Measurements from ENCODE around the gene PDE10A.

The PDE10A gene

GRCh38 chr6:165677091-165677490, 14.1 kb upstream of the PDE10A start:
- DNase-seq: no peak

- DNase-seq: no peak
Measured at GRCh38 chr6:165676435-165677068, 13.5 kb upstream of the PDE10A start.

- no peak for DNase-seq
Measured at GRCh38 chr6:165675120-165675519, 12.1 kb upstream of the PDE10A start.

- no peak for DNase-seq
Measured at GRCh38 chr6:165674155-165675029, 11.4 kb upstream of the PDE10A start.

GRCh38 chr6:165671222-165671768, 8.3 kb upstream of the PDE10A start:
- no peak for DNase-seq

- no peak for DNase-seq
Measured at GRCh38 chr6:165668951-165669350, 5.9 kb upstream of the PDE10A start.

- no peak for DNase-seq
Measured at GRCh38 chr6:165665384-165665672, 2.3 kb upstream of the PDE10A start.

GRCh38 chr6:165664559-165665383, 1.7 kb upstream of the PDE10A start:
- no peak for DNase-seq

GRCh38 chr6:165663736-165664558, 906 bp upstream of the PDE10A start:
- no peak for DNase-seq

- DNase-seq: no peak
Measured at GRCh38 chr6:165663377-165663735, 315 bp upstream of the PDE10A start.

- no peak for DNase-seq
Measured at GRCh38 chr6:165662041-165662748, 846 bp downstream of the PDE10A start.

- DNase-seq: no peak
Measured at GRCh38 chr6:165661664-165662025, 1.4 kb downstream of the PDE10A start.

GRCh38 chr6:165660857-165661663, 2.0 kb downstream of the PDE10A start:
- DNase-seq: no peak

- no peak for DNase-seq
Measured at GRCh38 chr6:165659945-165660856, 2.8 kb downstream of the PDE10A start.

- DNase-seq: no peak
Measured at GRCh38 chr6:165658395-165659058, 4.5 kb downstream of the PDE10A start.

- DNase-seq: no peak
Measured at GRCh38 chr6:165657325-165657680, 5.7 kb downstream of the PDE10A start.

GRCh38 chr6:165656581-165657324, 6.3 kb downstream of the PDE10A start:
- DNase-seq: no peak

- no peak for DNase-seq
Measured at GRCh38 chr6:165655191-165655590, 7.8 kb downstream of the PDE10A start.

GRCh38 chr6:165654144-165654543, 8.9 kb downstream of the PDE10A start:
- DNase-seq: no peak
